ENCODE measurements around the gene LRRC43.
"Not testable (repeated sequence)": the region's sequence is repeated elsewhere in the genome, so short reads cannot be mapped to it uniquely, and the experiment has no call there.

The LRRC43 gene

GRCh38 chr12:122194804-122195203, 11.9 kb downstream of the LRRC43 start:
- no peak for DNase-seq (ENCODE audit: low spot score)

GRCh38 chr12:122195405-122195804, 12.5 kb downstream of the LRRC43 start:
- DNase-seq (ENCODE audit: low spot score): no peak

- no peak for DNase-seq (ENCODE audit: low spot score)
These were observed 14.7 kb downstream of the LRRC43 start for GRCh38 chr12:122197612-122197966.

GRCh38 chr12:122199484-122200355, 16.8 kb downstream of the LRRC43 start:
- DNase-seq (ENCODE audit: low spot score): no peak

- DNase-seq (ENCODE audit: low spot score): no peak
These were observed 17.7 kb downstream of the LRRC43 start for GRCh38 chr12:122200541-122201175.

GRCh38 chr12:122201381-122201780, 18.5 kb downstream of the LRRC43 start:
- DNase-seq (ENCODE audit: low spot score): no peak

- DNase-seq (ENCODE audit: low spot score): no peak
These were observed 19.1 kb downstream of the LRRC43 start for GRCh38 chr12:122202017-122202416.

GRCh38 chr12:122202811-122203210, 19.9 kb downstream of the LRRC43 start:
- not testable (repeated sequence) for DNase-seq (ENCODE audit: low spot score)

- DNase-seq (ENCODE audit: low spot score): peak; percentile 69
These were observed 20.6 kb downstream of the LRRC43 start, which contains the start of gene B3GNT4 for GRCh38 chr12:122203301-122204166. B3GNT4 (plus strand) TSS chr12:122203709; CDS start chr12:122204619, 910 bp downstream.

GRCh38 chr12:122204167-122205052, 21.5 kb downstream of the LRRC43 start:
- no peak for DNase-seq (ENCODE audit: low spot score)

GRCh38 chr12:122205053-122205925, 22.4 kb downstream of the LRRC43 start:
- no peak for DNase-seq (ENCODE audit: low spot score)

GRCh38 chr12:122206111-122206881, 23.4 kb downstream of the LRRC43 start:
- DNase-seq (ENCODE audit: low spot score): no peak

- no peak for DNase-seq (ENCODE audit: low spot score)
These were observed 24.1 kb downstream of the LRRC43 start for GRCh38 chr12:122206976-122207375.

- DNase-seq (ENCODE audit: low spot score): no peak
These were observed 24.5 kb downstream of the LRRC43 start for GRCh38 chr12:122207391-122207790.

- no peak for DNase-seq (ENCODE audit: low spot score)
These were observed 25.3 kb downstream of the LRRC43 start for GRCh38 chr12:122208073-122208820.

- DNase-seq (ENCODE audit: low spot score): no peak
These were observed 32.8 kb downstream of the LRRC43 start for GRCh38 chr12:122215771-122216170.

- no peak for DNase-seq (ENCODE audit: low spot score)
These were observed 33.5 kb downstream of the LRRC43 start for GRCh38 chr12:122216445-122216844.

- DNase-seq (ENCODE audit: low spot score): peak; percentile 100
These were observed 42.9 kb downstream of the LRRC43 start, which contains the start of gene DIABLO for GRCh38 chr12:122225683-122226365. DIABLO (minus strand) TSS chr12:122226052; CDS start chr12:122226014, 38 bp downstream.
